HL-60/S4 treated with phorbol 12-myristate 13-acetate at 8.2 ng/mL for 4 days and 3 days (cell line): ENCODE data around the gene SSTR3.

ENCODE experiments used
- in situ Hi-C: fragments of 300-500 bp; cut with MboI; formaldehyde crosslinking; loops from 2 replicates; pipeline ENCODE4 v1.15.0; 2022; ENCODE audit warnings: low sequenced_read_pairs

The SSTR3 gene

DNA sequence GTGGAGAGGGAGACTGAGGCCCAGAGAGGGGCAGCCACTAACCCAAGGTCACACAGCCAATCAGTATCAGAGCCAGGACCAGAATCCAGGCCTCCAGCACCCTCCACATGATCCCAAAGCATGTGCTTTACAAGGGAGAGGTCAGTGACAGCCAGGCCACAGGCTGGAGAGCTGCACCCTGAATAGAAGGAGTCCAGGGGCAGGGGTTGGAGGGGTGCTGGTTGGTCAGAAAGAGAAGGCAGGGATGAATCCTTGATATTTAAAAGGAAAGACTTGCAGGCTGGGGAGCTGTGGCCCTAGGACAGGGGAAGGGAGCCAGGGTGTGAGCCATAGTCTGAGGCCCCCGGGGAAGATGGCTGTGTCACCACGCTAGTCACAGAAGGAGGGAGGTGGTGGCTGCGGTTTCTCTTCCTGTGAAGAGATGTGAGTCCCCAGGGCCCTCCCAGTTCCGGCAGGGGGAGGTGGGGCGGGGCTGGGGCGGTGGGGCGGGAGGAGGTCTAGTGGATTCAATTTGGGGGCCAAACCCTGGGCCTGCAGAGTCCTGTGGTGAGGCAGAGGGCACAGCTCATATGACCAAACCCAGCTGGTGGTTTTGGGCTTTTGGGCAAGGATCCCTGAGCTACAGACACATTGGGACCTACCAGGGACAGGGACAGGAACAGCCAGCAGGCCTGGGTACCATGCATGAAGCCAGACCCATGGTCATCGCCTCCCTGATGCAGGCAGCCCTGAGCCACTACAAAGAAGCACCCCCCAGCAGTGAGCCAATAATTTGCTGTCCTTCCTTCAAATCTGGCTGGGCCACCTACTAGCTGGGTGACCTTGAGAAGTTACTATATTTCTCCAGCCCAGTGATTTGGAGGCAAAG lies 17.8 kb upstream of the SSTR3 start:
- in situ Hi-C loops = no loop called here

DNA sequence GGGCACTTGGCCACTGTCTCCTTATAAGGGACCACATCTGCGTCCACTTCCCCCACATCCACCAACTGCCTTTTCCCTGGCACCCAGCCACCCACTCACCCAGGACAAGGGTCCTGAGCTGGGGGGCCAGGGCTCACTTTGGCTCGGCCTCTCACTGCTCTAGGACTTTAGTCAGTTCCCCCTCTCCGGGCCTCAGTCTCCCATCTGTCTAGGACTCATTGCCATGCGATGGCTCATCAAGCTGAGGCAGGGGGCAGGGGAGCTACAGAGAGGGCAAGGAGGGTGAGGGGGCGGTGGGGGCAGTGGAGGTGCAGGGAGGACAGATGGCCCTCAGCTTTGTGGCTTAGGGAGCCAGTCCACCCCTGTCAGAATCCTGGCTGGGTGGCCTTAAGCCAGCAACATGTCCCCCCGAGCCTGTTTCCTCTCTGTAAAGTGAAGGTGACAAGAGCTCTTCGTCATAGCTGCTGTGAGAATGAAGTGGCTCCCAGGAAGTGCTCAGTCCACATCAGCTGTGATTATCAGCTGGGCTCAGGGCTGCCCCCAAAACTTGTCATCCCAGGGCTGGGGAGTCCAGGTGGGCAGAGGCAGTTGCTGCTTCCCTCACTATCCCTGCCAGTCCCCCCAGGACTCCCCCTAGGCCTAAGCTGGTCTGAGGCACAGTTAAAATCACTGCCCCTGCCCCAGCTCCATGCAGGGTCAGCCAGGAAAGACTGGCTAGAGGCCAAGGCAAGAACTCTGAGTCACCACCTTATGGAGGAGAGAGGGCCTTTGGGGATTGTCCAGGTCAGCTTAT lies 16.9 kb upstream of the SSTR3 start:
- in situ Hi-C loops = no loop called here

DNA sequence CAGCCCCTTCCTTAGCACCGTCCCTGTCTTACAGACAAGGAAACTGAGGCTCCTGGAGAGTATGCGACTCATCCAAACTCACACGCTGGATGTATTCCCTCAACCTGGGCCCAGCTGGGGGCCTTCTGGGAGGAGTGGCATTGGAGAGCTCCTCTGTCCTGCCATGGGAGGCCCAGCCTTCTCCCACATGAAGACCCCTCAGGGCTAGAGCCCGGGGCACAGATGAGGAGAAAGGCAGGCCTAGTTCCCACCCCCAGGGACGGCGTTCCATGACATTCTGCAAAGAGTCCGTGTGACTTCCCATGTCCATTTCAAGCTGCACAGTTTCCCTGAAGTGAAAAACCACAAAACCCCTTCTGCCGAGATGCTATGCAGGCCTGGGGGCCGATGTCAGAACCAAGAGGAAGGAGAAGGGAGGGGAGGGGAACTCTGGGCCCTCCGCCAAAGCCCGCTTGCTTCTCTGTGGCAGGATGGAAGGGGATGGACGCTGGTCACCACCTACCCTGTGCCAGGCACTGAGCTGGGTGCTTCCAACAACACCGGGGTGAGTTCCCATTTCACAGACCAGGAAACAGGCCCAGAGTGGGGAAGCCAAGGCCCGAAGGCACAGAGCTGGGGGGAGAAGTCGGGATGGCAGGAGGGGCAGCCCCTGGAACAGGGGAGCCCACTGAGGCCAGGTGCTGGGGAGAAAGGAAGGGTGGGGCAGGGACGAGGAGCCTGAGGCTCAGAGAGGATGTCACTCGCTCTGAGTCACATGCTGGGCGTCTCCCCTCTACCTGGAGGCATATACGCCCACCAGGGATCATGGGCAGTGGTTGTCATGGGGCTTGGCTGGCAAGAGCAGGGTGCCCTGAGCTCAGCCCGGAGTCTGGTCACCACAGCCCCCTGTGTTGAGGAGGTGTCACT lies 16.1 kb upstream of the SSTR3 start:
- in situ Hi-C loops = no loop called here

DNA sequence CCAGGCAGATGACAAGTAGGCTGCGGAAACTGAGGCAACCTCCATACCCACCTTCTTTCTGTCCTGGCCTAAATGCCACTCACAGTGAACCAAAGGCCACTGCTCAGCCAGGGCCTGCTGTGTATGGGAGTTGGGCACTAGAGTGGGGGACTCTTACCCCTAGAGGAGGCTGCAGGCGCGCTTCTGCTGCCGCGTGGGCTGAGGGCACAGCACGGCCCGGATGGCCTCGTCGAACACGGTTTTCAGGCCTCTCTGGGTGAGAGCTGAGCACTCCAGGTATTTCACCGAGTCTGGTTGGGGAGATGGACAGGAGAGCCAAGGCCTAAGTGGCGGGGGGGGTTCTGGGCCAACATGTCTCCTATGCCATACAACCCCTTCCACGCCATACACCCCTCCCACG lies 14.2 kb upstream of the SSTR3 start:
- in situ Hi-C loops = no loop called here

DNA sequence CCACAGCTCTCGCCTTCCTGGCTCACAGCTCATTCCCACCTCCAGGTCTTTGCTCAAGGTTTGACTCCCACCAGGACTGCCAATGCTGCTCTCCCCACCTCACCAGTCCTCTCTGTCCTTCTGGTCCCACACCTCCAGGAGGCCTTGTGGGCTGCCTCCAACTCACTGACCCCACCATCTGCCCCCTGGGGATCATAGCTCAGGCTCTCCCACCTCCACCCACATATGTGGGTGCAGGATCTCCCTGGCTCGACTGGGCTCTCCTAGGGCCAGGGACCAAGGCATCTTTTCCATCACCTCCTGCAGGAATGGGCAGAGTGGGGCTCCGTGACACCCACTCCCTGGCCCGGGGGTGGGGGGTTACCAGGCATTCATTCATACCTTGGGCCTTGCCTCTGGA lies 13.8 kb upstream of the SSTR3 start:
- in situ Hi-C loops = no loop called here

DNA sequence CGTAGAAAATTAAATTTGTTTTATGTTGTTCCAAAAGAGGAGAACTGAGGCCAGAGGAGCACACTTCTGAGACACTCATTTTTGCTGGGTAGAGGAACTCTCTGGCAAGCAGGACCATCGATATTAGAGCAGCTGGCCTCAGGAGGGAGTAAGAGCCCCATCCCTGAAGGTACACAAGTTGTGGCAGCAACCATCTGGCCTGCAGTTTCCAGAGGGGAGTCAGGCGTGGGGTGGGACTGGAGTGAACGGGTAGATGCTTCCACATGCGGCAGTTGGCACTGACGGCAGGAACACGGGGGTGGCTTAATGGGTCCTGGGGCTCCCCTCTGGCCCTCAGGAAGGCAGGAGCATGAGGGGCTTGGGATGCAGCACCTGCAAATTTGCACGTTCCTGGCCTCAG lies 13.2 kb upstream of the SSTR3 start:
- in situ Hi-C loops = no loop called here

DNA sequence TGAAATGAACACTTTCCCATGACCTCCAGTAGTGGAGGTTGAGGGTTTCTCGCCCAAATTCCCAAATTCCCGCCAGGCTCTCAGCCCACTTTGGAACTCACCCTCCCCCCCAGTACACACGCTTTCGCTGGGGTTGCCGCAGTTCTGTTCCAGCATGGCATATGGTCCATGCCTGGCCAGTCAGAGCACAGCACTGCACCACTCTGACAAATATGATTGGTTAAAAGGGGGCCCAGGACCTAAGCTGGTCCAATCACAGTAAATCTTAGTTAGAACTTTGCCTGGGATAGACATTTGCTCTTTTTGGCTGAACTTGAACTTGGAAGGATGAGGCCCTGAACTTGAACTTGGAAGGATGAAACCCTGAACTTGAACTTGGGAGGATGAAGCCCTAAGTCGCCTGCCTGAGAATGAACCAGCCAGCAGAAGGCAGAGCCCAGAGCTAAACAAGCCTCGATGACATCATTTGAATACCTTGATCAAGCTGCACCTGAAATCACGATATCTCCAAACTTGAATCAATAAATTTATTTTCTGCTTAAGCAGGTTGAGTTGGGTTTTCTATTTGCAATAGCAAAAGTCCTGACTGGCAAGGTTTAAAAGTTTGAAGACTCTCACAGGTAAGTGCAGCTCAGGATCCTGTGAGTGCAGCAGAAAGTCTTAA lies 12.6 kb upstream of the SSTR3 start:
- in situ Hi-C loops = no loop called here

DNA sequence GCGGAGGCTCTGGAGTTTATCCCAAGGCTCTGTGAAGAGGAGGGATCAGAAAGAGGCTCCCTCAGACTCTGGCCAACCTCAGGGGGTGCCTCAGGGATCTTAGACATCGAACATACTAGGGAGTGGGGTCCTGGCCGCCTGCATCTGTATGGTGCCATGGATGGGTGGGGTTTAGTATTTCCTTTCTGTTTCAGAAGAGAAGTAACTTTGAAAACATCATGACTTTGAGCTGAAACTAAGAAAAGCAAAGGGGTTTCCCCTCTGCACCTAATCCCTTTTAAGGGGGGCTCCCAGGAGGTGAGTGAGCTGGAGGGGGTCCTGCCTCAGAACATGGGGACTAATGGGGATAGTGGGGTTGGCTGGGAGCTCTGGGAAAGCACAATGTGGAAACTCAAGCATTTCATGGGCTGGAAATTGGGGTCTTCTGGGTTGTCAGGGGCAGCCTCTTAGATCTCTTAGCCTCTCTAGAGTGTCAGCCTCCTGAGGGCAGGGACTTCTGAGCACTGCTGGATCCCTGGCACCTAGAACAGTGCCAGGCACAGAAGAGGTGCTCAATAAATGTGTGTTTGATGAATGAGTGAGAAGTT lies 11.8 kb upstream of the SSTR3 start:
- in situ Hi-C loops = no loop called here

DNA sequence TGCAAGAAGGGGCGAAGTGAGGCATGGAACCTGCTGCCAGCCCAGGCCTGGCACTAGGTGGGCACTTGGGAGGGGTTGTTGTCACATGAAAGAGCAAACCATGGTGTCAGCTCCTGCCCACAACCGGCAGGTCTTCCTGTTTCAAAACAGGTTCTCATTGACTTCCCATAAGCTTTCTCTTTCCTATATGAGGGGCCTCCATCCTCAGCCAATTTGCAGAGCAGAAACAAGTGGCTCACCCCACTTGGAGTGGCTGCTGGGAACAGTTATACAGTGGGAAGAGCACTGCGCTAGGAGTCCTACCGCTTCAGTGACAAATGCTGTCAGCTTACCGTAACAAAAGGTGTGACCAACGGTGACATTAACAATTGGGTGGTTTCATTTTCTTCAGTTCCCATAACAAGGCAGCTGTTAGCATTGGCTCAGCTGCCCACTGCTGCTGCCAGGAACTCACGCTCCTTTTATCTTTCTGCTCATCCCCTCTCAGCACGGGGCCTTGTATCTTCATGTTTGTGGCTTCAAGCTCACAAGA lies 10.2 kb upstream of the SSTR3 start:
- in situ Hi-C loops = no loop called here

DNA sequence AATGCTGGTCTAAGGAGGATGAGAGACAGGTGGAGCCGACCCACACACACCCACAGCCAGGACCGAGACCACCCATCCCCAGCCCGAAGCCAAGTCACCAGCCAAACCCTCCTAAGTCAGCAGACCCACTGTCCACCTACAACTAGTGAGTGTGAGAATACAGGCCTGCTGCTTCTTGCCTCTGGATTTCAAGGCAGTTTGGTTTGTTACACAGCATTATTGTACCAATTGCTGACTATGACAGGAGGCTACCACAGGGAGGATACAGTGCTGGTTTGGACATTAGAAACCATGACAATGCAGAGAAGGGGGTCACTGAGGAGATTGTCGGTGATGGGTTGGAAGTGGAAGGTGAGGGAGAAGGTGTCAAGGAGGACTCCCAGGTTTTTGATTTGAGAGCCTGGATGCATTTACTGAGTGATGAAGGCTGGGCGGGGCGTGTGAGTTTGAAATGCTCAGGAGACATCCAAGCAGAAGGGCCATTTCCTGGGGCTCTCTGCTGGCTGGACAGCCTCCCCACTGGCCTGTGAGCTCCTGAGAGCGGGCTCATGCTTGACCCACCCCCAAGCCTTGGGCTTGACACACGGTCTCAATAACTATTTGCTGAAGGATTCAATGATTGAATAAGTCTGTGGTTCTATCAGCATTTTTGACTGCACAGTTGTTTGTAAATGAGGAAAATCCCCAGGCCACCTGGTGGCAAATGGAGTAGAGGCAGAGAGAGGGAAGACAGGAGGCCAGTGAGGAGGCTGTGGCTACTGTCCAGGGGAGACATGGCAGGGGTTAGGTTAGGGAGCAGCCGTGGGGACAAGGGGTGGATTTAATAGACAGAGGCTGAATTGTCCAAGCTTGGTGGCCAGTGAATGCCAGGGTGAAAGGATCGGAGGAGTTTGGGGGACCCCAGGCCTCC lies 9.4 kb upstream of the SSTR3 start:
- in situ Hi-C loops = no loop called here

DNA sequence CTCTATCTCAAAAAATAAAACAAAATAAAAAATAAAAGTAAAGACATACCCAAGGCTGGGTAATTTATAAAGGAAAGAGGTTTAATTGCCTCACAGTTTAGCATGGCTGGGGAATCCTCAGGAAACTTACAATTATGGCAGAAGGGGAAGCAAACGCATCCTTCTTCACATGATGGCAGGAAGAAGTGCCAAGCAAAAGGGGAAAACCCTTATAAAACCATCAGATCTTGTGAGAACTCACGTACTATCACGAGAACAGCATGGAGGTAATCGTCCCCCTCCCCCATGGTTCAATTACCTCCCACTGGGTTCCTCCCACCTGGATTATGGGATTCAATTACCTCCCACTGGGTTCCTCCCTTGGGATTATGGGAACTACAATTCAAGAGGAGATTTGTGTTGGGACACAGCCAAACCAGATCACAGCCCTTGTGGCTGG lies 8.3 kb upstream of the SSTR3 start:
- in situ Hi-C loops = no loop called here

DNA sequence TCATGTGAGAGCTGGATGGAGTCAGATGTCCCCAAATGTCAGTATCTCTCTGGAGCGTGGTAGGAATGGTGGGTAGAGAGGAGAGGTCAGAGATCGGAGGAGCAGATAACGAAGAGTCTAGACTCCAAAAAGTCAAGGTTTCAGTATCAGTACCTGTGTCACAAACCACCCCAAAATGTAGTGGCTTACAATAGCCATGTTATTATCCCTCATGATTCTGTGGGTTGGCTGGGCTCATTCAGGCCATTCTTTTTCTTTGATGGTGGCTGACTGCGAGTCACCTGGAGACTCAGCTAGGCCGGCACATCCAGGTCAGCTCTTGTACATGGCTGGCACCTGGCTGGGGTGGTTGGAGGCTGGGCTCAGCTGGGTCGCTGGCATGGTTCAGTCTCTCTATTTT lies 7.3 kb upstream of the SSTR3 start:
- in situ Hi-C loops = no loop called here

DNA sequence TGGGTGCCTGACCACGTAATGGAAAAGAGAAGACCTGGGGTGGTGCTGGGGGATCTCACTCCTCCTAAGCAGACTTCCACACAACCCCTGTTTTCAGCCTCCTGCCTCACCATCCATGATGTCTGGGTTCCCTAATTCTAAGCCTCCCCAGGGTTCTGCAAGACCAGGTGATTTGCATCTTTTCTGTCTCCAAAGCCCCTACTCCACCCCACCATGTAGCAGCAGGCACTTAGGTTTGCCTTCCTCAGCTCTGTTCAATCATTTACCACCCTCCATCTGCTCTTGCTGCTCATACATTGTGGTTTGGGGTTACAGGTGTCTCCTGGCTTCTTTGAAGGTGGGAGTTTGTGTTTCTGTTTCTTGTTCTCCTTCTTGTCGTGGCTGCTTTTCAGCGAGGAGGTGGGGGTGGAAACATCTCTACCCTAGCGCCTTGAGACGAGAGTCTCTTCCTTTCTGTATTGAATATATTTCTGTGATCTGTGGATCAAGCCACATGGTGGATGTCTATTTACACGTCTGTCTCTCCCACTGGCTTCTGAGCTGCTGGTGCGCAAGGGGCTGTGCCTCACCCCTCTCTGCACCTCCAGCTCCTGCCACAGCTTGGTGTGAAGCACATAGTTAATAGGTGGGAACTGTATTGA lies 6.6 kb upstream of the SSTR3 start:
- in situ Hi-C loops = no loop called here

DNA sequence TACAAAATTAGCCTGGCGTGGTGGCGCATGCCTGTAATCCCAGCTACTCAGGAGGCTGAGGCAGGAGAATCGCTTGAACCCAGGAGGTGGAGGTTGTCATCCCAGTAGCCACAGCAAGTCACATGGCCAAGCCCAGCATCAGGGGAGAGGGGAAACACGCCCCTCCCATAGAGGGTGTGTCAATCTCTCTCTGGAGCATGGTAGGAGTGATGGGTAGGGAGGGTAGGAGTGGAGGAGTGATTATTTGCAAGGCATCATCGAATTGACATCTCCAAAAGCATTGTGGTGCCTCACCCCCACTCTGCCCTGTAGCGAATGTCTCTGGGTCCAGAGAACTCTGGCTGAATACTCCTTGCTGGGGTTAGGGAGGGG lies 6.1 kb upstream of the SSTR3 start:
- in situ Hi-C loops = no loop called here

DNA sequence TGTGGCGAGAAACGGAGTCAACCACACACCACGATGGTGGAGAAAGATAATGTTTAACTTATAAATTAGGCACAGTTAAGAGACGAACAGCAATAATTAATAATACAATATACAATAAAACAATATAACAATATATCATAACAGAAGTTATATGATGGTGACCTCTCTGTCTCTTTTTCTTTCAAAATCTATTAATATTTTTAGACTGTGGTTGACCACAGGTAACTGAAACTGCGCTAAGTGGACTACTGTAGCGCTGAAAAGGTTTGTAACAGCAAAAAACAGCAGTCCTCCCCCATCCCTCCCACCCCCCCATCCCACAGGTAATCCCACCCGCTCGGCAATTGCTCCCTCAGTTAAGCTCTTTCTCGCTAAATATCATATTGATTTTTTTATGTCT lies 3.6 kb upstream of the SSTR3 start:
- in situ Hi-C loops = no loop called here

DNA sequence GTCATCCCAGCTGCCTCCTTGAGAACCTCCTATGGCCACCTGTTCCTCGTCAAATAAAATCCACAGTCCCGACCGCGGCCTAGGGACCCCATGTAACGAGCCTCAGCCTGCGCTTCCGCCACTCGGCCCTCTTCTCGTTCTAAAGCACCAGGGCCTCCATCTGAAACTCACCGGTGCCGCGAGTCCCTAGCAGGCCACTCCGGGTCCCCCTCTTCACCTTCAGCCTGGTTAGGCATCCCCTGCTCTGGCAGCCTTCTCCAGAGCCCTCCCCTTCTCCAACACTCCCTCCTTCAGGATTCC lies 2.4 kb upstream of the SSTR3 start:
- in situ Hi-C loops = no loop called here

DNA sequence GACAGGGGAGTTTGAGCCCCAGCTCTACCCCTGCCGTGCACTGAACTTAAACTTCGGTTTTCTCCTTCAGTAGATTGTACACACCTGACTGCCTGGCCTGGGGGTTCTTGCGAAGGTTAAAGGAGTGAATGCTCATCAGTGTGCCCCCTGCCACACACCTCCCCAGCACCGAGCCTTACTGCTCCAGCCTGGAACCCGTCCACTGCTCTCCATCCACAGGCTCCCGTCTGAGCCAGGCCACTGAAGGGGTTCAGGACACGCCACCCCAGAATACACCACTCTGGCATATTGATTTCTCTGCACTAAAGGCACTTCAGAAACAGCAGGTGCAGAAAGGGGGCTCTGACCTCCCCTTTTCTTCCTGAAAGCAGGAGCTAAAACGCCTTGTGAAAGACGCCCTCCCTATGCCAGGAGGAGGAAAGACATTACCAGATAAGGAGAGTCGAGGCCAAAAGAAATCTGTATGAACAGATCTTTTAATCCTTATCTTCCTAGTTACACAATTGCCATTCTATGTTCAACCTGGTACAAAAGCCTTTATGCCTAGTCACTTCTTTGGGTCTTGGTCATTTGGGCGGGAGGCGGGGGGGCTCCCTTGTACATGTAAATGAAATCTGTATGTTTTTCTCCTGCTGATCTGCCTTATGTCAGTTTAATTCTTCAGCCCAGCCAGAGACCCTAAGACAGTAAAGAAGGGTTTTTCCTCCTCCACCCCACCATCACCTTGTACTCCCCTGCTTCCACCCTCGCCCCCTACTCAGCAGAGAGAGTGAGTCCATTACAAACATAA lies 1.9 kb upstream of the SSTR3 start:
- in situ Hi-C loops = no loop called here
